Fibroblast of peridontal ligament (primary cell): ENCODE data around the gene ITPRIPL2.

ENCODE experiments used
- DNase-seq: peaks from one replicate; pipeline ENCODE4 v3.0.0-alpha.2; 2010; ENCODE audit errors: extremely low read depth

The ITPRIPL2 gene

GRCh38 chr16:19093631-19094541 lies 19.9 kb upstream of the ITPRIPL2 start:
- no peak for DNase-seq

DNA sequence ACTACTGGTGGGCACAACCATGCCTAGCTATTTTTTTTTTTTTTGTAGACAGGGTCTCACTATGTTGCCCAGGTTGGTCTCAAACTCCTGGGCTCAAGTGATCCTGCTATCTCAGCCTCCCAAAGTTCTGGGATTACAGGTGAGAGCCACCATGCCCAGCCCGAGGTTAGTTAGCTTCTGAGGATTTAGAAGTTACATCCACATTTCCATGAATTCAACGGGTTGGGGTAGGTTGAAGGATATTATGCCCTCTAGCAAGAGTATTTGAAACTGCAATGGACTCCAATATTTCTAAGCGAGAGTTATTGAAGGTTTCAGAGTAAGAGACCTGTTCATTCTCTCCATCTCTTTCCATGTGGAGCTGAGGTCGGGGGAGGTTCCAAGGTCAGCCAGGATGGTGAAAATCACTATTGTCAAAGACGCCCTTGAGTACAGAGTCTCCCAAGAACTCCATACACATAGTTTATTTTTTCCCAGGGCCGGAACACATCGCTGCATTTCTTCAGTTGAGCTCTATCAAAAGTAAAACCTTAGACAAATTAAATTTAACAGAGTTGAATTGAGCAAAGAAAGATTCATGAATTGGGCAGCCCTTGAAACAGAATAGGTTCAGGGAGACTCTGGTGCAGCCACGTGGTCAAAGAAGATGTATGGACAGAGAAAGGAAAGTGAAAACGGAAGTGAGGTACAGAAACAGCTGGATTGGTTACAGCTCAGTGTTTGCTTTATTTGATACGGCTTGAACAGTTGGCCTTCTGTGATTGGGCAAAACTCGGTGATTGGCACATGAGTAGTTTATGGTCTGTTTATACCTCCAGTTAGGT lies 19.0 kb upstream of the ITPRIPL2 start:
- DNase-seq, result no peak

DNA sequence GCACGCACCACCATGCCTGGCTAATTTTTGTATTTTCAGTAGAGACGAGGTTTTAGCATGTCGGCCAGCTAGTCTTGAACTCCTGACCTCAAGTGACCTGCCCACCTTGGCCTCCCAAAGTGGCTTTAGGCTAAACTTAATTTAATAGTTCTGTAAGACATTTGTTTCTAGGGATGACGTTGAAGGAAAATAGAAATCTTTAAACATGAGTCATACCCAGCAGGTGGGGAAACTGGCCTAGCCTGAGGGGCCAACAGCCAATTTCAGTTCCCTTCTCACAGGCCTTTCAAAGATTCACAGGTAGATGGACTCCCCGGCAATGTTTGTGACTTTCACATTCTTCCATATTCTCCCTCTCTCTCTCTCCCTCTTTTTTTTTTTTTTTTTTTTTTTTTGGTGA lies 18.1 kb upstream of the ITPRIPL2 start:
- no peak for DNase-seq

DNA sequence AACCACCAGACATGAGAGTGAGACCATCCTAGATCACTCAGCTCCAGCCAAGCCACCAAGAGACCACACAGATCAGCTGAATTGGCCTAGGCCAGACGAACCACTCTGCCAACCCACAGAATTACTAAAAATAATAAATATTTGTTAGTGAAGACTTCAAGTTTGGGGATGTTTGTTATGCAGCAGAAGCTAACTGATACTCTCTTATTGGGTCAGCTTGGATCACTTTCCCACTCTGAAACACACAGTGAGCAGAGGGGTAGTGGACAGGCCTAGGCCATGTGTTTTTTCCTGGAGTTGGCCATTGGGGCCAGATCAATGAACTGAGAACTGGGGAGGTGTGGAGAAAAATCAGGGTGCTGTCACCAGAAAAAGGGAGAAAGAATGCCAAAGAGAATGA lies 15.6 kb upstream of the ITPRIPL2 start:
- DNase-seq, result no peak

- no peak for DNase-seq
Measured at GRCh38 chr16:19102187-19102872, 11.4 kb upstream of the ITPRIPL2 start.

DNA sequence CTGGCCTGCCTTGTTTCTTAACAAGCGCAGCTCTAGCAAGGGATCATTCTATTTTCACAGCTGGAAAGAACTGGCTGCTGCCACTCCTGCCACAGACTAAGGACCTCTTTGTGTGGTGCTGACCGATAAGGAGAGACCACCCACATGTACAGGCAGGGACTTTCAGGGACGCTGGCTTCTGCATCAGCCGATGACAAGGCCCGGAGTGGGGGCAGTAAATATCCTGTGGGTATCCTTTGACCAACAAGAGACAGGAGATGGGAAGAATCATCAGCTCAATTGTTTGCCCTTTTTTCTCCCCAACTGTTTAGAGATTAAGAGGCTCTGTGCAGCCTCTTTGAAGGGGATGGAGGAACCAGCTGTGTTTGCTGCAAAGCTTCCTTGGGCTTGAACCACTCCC lies 9.2 kb upstream of the ITPRIPL2 start:
- no peak for DNase-seq

- DNase-seq, result no peak
Measured at GRCh38 chr16:19105131-19105530, 8.6 kb upstream of the ITPRIPL2 start.

DNA sequence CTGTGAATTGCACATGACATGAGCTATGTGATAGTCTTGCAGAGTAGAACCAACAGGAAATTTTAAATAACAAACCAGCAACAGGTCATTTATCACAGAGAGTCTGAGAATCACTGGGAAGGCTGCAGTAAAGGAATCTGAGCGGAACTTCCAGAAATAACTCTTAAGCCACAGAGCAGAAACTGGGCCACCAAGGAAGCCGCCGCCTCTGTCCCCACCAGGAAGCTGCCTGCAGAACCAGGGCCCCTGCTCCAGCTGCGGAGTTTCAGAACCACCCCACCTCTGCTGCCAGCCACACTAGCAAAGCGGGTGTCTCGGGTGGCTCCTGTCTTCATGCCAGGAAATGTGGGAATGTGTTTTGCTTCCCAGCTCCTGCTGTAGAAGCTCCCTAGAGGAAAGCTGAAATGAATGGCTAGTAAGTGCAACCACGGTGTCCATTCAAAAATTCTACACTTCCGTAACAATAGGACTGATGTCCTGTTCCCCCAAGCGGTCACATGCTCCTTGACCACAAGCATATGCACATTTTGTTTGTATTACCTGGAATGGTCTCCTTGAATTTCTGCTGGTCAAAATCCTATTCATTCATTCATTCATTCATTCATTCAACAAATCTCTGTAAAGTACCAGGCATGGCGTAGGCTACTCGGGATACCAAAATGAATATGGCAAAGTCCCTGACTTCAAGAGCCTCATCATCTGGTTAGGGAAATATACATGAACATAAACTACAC lies 7.7 kb upstream of the ITPRIPL2 start:
- peak; percentile 31 for DNase-seq

DNA sequence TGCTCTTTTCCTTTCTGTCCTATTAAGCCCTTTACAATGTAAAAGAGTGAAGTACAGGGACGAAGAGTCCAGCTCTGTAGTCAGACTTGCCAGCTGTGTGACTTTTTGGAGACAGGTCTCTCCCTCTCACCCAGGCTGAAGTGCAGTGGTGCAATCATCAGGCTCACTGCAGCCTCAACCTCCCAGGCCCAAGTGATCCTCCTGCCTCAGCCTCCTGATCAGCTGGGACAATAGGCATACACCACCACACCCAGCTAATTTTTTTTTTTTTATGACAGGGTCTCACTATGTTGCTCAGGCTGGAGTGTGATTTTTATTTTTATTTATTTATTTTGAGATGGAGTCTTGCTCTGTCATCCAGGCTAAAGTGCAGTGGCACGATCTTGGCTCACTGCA lies 7.1 kb upstream of the ITPRIPL2 start:
- no peak for DNase-seq

DNA sequence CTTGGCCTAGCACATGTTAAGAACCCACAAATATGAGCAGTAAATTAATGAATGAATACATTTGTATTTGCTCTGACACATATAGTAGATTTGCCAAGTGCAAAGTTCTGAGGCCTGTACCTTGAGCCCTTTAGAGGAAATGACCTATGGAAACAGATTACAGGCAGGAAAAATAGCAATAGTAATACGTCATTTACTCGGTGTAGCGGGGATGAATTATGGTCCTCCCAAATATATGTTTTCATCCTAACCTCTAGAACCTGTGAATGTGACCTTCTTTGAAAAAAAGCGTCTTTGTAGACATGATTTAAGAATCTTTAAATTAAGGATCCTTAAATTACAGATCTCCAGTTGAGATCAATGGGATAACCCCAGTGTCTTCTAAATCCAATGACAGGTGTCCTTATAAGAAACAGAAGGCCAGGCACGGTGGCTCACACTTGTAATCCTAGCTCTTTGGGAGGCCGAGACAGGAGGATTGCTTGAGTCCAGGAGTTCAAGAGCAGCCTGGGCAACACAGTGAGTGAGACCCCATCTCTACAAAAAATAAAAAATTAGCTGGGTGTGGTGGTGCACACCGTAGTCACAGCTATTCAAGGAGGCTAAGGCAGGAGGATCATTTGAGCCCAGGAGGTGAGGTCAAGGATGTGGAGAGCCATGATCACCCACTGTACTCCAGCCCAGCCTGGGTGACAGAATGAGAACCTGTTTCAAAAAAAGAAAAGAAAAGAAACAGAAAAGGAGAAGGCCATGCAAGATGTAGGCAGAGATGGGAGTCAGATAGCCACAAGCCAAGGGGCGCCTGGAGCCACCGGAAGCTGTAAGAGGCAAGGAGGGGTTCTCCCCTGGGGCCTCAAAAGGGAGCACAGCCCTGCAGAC lies 5.1 kb upstream of the ITPRIPL2 start:
- no peak for DNase-seq

GRCh38 chr16:19109288-19109664 lies 4.5 kb upstream of the ITPRIPL2 start:
- DNase-seq, result no peak

- DNase-seq, result no peak
Measured at GRCh38 chr16:19110537-19111360, 3.0 kb upstream of the ITPRIPL2 start.

- no peak for DNase-seq
Measured at GRCh38 chr16:19112099-19112407, 1.7 kb upstream of the ITPRIPL2 start.

GRCh38 chr16:19114359-19115147 lies 789 bp downstream of the ITPRIPL2 start:
- peak; percentile 54 for DNase-seq

GRCh38 chr16:19115148-19116021 lies 1.6 kb downstream of the ITPRIPL2 start:
- DNase-seq, result no peak

DNA sequence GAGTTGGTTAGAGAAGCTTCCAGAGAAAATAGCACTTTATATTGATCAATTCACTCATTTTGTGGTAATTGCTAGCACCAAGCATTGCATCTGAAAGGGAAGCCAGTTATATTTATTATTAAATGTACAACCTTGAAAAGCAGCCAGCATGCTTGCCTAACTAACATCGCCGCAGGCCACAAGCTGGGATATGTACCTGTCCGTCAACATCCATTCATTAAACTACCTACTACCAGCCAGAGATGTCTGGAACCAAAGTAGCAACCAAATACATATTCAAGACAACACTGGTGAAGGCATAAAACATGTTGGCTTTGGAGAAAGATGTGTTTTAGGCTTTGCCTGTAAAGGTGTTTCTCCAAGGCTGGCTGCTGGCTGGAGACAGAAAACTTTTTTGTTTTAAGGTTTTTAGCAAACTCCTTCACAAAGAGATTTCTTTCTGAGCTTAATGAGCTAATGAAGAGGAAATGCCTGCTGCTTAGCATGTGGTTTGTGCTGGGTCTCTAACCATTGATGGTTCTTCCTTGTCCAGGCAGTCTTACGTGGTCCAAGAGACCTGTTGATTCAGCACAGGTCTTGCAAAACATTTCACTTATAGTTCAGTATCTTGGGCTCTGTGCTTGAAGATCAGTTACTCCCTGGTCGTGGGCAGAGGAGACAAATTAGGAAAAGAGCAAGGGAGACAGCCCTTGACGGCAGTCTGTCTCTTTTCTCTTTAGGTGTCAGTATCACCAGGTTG lies 3.1 kb downstream of the ITPRIPL2 start:
- DNase-seq, result no peak

DNA sequence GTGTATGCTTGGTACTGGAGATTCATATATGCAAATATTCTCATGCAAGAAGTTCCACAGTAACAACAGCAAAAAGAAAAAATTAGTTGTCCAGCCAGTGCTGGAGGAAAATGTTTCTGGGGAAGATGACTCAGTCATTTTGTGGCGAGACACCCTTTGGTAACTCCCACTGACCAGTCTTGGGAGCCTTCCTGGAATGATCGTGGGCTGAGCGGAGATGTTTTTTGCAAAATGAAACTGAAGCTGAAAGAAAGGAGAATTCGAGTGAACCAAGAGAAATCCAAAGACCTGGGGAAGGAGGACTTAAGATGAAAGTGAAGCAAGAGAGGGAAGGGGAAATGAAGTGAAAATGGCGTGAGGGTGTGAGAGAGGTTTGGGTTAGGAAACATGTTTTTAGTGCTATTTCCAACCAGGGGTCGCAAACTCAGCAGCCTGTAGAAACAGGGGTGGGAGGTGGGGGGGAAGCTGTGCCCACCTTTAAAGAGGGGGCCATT lies 5.2 kb downstream of the ITPRIPL2 start:
- peak; percentile 96 for DNase-seq
